AG10803 (cell line): ENCODE results near the gene KCNQ1.

Source experiments
- DNase-seq: peaks from one replicate; pipeline ENCODE4 v3.0.0; 2010; ENCODE audit warnings: low read depth
- H3K4me3 ChIP-seq: 2 replicates; pipeline ENCODE4 v1.5.1; 2011; ENCODE audit warnings: mild to moderate bottlenecking, low read length, control low read depth
- TF ChIP-seq, protein P1 (sequence below): conservative IDR thresholded peaks from 2 replicates; pipeline ENCODE4 v1.5.1; 2011; ENCODE audit warnings: mild to moderate bottlenecking, low read length, control low read depth, inconsistent platforms

The KCNQ1 gene

DNA sequence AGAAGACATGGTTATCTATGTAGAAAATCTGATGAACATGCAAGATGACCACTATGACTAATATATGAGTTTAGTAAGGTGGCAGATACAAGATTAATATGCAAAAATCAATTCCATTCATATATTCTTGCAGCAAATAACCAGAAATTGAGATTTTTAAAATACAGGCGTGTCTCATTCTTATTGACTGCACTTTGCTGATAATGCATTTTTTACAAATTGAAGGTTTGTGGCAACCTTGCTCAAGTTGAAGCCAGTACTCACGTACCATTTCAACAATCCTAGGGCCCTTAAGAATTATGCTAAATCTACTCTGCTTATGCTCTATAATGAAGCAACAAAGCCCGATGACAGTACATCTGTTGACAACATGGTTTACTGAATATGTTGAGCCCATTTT is 150.4 kb downstream of the KCNQ1 start:
- TF ChIP-seq, protein P1, sequence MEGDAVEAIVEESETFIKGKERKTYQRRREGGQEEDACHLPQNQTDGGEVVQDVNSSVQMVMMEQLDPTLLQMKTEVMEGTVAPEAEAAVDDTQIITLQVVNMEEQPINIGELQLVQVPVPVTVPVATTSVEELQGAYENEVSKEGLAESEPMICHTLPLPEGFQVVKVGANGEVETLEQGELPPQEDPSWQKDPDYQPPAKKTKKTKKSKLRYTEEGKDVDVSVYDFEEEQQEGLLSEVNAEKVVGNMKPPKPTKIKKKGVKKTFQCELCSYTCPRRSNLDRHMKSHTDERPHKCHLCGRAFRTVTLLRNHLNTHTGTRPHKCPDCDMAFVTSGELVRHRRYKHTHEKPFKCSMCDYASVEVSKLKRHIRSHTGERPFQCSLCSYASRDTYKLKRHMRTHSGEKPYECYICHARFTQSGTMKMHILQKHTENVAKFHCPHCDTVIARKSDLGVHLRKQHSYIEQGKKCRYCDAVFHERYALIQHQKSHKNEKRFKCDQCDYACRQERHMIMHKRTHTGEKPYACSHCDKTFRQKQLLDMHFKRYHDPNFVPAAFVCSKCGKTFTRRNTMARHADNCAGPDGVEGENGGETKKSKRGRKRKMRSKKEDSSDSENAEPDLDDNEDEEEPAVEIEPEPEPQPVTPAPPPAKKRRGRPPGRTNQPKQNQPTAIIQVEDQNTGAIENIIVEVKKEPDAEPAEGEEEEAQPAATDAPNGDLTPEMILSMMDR: no peak
- H3K4me3 ChIP-seq: no peak overlapping the region
- no peak for DNase-seq

DNA sequence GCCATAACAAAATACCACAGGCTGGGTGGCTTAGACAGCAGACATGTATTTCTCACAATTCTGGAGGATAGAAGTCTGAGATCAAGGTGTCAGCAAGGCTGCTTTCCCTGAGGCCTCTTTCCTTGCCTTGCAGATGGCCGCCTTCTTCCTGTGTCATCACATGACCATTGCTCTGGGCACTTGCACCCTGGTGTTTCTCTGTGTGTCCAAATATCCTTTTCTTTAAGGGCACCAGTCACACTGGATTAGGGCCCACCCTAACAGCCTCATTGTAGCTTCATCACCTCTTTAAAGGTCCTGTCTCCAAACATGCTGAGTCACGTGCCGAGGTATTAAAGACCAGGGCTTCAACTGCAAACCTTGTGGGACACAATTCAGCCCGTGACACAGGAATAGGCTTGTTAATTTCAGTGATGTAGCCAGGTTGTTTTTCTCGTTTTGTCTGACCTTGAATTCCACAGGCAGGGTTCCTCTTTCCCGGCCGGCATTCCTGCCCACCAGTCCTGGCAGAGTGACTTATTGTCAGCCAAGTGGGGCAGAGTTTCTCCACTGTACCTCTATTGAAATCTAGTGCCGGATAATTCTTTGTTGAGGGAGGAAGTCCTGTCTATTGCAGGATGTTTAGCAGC is 154.9 kb downstream of the KCNQ1 start:
- TF ChIP-seq, protein P1: no peak
- H3K4me3 ChIP-seq: no peak overlapping the region
- DNase-seq: no peak

DNA sequence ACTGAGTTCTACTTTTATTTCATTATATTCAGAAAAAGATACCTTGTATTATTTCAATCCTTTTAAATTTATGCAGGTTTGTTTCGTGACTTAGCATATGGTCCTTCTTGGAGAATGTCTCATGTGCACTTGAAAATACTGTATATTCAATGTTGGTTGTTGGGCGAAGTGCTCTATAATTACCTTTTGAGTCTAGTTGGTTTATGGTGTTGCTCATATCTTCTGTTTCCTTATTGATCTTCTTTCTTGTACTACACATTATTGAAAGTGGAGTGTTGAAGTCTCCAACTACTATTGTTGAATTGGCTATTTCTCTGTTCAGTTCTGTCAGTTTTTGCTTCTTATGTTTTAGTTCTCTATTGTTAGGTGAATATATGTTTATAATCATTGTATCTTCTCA is 164.5 kb downstream of the KCNQ1 start:
- TF ChIP-seq, protein P1: no peak
- DNase-seq: no peak
- H3K4me3 ChIP-seq: no peak overlapping the region

DNA sequence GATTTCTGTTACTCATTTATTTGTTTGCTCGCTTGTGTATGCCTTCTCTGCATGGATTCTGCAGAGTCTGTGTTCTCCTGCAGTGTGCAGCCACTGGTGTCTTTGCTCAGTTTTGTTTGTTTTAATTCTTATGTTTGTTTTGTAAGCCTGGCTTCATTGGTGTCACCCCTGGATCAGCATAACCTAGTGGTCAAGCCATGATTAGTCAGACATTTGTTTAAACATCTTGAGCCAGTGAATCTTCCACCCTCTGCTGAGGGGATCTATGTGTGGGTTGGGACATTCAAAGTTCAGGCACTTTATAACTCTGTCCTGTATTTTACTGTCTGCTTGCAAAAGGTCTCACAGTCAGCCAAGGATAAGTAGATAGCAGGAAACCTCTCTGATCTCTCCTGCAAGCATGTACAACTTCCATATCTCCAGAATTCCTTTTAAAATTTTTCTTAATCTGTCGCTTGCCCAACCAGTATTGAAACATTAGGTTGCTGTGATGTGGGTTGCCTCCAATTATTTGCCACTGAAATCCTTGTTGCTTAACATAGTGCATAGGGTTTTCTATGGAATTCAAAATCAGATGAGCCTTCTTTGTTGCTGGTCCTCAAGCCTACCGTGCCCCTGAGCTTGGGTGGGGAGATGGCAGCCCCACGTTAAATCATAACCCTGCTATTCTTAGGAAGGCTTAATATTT is 168.2 kb downstream of the KCNQ1 start:
- H3K4me3 ChIP-seq: no peak overlapping the region
- TF ChIP-seq, protein P1: no peak
- DNase-seq: no peak

DNA sequence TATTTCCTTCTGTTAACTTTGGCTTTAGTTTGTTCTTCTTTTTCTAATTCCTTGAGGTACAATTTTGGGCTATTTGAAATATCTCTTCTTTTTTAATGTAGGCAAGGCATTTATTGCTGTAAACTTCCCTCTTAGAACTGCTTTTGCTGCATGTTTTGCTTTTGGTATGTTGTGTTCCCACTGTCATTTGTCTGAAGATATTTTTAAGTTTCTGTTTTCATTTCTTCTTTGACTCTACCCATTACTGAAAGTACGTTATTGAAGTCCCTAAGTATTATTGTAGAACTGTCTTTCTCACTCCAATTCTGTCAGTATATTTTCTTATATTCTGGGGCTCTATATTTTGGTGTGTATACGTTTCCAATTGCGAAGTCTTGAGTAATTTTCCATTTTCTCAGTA is 177.1 kb downstream of the KCNQ1 start:
- no peak overlapping the region for H3K4me3 ChIP-seq
- DNase-seq: no peak
- TF ChIP-seq, protein P1: no peak

DNA sequence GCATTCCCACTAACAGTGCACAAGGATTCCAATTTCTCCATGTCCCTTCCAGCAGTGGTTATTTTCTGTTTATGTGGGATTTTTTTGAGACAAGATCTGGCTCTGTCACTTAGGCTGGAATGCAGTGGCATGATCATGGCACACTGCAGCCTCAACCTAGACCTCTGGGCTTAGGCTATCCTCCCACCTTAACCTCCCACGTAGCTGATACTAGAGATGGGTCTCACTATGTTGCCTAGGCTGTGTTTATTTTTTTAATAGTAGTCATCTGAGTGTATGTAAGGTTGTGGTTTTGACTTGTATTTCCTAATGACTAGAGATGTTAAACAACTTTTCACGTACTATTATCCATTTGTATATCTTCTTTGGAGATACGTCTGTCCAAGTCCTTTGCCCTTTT is 180.4 kb downstream of the KCNQ1 start:
- H3K4me3 ChIP-seq: no peak overlapping the region
- TF ChIP-seq, protein P1: no peak
- no peak for DNase-seq

DNA sequence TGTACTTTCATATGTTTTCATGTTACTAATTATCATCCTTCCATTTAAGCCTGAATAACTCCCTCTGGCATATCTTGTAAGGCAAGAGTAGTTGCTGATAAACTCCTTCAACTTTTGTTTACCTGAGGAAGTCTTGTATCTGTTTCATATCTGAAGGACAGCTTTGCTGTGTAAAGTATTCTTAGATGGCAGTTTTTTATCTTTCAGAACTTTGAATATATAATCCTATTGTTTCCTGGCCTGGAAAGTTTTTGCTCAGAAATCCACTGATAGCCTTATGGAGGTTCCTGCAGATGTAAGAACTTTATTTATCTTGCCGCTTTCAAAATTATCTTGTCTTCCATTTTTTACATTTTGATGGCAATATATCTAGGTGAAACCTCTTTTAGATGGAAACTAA is 185.9 kb downstream of the KCNQ1 start:
- no peak overlapping the region for H3K4me3 ChIP-seq
- DNase-seq: no peak
- TF ChIP-seq, protein P1: no peak
